Stimulated activated CD8-positive, alpha-beta memory T cell treated with anti-CD3 and anti-CD28 coated beads, Interleukin-4, amount 100 ng/mL, for 1 hour (primary cell): Measurements from ENCODE around the gene SP140L.
"Not testable (repeated sequence)": the region's sequence is repeated elsewhere in the genome, so short reads cannot be mapped to it uniquely, and the experiment has no call there.

Source experiments
- DNase-seq, 2 donors: peaks; one replicate each; pipeline ENCODE4 v3.0.0-alpha.2; 2020; ENCODE audit warnings: low read depth in 2 of 2, low spot score in 1 of 2

Gene SP140L

GRCh38 chr2:230326453-230327417 lies at the start of gene SP140L:
TSS of gene SP140L (plus strand) at chr2:230327193. CDS start at chr2:230327270, 77 bp downstream.
- peak; percentile 55 to 57 for DNase-seq

- no peak for DNase-seq
Observed at GRCh38 chr2:230282936-230283335, 44.1 kb upstream of the SP140L start.

DNA sequence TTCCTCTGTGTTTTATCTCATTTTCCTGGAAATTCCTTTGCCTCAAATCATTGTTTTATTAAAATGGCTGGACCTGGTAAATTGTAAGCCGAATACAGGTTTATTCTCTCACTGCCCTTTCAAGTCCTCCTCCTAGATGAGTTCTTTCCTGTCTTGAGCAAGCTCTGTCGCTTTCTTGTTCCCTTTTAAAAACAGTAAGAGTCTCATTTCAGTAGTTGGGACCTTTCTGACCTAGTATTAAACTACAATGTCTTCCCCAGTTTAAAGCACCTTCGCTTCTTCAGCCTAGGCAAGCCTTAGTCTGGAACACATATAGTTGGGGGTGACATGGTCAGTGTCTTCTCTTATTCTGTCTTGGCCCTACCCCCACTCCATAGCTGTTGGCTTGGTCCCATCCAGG lies 40.9 kb upstream of the SP140L start:
- DNase-seq: no peak

DNA sequence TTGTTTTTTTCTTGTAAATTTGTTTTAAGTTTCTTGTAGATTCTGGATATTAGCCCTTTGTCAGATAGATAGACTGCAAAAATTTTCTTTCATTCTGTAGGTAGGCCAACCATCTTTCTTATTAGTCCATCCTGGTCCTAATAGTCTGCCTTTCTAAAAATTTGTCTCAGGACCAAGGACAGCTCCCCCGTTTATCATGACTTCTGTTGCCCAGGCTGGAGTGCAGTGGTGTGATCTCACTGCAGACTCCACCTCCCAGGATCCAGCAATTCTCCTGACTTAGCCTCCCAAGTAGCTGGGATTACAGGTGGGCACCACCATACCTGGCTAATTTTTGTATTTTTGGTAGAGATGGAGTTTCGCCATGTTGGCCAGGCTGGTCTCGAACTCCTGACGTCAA lies 37.7 kb upstream of the SP140L start:
- DNase-seq: not testable (repeated sequence)

DNA sequence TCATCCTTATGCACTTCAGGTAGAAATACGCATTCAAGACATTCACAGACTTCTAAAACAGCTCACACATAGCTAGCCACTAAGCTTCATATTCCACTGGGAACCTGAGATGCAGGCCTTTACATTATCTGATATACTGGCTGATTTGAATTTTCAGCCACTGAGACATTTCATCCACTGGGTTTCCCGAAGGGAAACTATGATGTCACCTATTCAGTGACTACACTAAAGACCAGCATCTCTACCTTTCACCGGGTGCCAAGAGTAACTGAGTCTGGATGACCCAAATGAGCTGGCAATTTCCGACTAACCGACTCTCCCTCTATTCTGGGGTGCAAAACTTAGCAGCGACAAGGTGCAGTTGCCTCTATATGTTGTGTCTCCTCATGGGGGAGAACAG lies 31.8 kb upstream of the SP140L start:
- no peak for DNase-seq

DNA sequence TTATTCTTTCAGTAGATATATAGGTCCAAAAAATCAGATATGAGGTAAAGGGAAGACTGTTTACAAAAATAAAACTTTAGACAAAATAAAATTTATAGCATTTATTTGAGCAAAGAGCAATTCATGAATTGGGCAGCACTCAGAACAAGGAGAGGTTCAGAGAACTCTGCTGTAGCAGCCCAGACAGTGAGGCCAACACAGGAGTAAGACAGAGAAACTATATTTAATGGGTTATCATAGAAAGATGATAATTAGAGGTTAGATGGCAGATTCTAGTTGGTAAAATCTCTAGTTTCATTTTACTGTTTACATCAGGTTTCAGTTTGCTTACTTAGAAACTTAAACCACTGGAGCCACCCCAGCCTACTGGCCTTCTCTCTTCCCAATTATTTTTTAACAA lies 30.1 kb upstream of the SP140L start:
- no peak for DNase-seq

- no peak for DNase-seq
Observed at GRCh38 chr2:230299618-230300017, 27.4 kb upstream of the SP140L start.

- DNase-seq: no peak
Observed at GRCh38 chr2:230305416-230306275, 21.3 kb upstream of the SP140L start.

GRCh38 chr2:230306474-230306873 lies 20.5 kb upstream of the SP140L start:
- no peak for DNase-seq

- DNase-seq: no peak
Observed at GRCh38 chr2:230307485-230307884, 19.5 kb upstream of the SP140L start.

- no peak for DNase-seq
Observed at GRCh38 chr2:230308402-230309000, 18.5 kb upstream of the SP140L start.

DNA sequence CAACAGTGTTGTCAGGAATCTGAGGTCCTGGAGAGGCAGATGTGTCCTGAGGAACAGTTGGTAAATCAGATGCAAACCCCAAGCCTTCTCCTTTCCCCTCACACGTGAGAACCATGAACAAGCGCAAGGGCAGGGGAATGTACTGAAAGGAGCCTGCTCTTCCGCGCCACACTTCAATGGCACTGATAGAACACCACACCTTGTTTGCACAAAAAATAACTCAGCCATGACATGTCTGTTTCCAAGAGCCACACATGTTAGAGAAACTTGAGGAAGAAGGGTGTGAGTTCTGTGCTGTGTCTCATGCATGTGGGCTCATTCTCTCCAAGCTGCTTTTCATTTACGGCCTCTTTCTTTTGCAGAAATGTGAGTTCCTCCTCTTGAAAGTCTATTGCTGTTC lies 16.2 kb upstream of the SP140L start:
- DNase-seq: not testable (repeated sequence)

DNA sequence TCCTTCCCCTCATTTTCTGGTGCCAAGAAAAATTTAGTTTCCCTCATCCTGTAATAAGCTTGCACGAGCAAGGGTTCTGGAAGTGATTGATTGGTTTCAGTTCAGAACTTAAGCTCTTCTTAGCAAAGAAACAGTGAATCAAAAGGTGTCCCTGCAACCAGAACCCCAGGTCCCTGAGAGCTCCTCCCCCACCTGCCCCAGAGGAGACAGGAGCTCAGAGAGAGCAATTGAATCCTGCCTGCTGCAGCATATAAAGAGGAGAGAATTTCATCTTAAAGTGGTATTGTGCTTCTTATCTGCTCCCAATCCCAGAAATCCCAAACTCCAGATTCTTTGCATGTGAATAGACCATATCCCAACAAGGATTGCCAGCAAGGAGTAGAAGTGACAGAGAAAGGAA lies 15.4 kb upstream of the SP140L start:
- DNase-seq: not testable (repeated sequence)

DNA sequence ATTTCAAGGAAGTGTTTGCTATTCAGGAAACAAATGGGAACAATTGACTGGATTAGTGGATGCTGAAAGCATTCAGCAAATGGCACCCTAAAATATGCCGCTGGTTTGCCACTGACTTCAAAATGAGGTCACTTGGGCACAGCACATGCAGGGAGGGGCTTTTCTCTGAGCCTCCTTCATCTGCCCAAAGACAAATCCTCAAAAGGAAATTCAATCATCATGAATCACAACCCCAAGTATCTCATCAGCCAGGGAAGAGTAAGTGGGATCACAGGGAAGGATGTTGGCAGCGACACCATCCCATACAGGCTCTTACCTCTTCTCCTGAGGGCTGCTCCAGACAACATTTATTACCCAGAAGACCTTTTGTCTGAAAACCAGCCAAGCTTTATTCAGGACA lies 14.4 kb upstream of the SP140L start:
- no peak for DNase-seq

DNA sequence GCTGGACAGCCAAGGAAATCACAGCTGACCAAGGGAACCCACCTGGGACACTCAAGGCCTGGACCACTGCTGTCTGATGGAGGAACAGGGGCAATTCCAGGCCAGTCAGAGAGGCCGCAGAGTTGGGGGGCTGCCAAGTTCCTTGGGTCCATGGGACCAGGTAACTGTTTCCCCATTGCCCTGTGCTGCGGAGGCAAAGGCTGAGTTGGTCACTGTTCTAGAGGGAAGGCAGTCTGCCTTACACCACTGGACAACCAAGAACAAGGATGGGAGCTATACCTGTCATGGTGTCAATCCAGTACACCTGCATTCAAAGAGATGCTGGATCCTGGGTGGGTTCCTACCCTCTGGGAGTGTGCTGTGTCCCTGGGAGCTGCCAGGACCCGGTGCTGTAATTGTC lies 9.6 kb upstream of the SP140L start:
- no peak for DNase-seq

- no peak for DNase-seq
Observed at GRCh38 chr2:230318190-230319121, 8.5 kb upstream of the SP140L start.

DNA sequence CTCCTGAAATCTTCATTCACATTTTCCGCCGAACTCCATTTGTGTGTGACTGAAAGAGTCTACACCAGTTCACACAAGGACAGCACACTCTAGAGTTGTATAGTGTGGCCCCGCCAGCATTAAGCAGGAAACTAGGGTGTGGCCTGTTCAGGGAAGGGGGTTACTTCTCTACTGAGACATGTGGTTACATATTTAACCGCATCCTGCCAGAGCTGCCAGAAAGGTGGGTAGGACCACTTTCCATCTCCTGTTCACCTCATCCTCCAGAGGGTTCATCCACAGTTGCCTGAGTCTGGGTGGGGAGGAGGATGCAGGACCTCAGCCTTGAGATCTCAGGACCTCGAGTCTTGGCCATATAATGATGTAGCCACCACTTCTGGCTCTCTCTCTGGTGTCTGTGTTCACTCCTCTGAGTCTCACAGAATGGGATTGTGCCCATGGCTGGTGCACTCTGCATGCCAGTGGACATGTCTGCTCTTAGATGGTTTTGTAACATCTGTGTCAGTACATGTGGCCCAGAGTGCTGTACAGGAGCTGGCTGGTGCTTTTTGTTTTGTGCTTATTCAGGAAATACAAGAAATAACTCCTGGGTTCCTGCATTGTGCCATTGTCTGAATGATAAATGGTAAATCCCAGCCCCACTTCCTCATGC lies 7.7 kb upstream of the SP140L start:
- peak in 1 of 2 donors; percentile 46 for DNase-seq

- no peak for DNase-seq
Observed at GRCh38 chr2:230321031-230321430, 6.0 kb upstream of the SP140L start.

- DNase-seq: no peak
Observed at GRCh38 chr2:230322561-230323384, 4.2 kb upstream of the SP140L start.
